ENCODE measurements around the gene PPP1R26.
"Not testable (repeated sequence)": the region's sequence is repeated elsewhere in the genome, so short reads cannot be mapped to it uniquely, and the experiment has no call there.

DNA sequence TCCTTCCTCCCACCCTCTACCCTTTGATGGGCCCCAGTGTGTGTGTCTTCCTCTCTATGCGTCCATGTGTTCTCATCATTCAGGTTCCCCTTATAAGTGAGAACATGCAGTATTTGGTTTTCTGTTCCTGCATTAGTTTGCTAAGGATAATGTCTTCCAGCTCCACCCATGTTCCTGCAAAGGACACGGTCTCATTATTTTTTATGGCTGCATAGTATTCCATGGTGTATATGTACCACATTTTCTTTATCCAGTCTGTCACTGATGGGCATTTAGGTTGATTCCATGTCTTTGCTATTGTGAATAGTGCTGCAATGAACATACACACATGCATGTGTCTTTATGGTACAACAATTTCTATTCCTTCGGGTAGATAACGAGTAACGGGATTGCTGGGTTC, 21.1 kb upstream of the PPP1R26 start:
- TF ChIP-seq NFIC (IDR thresholded peaks at IDR 0.05; ENCODE audit: borderline replicate concordance); POLR2AphosphoS5 (IDR thresholded peaks at IDR 0.05; ENCODE audit: low read depth, low read length); TCF12 (IDR thresholded peaks at IDR 0.05): not testable (repeated sequence)
- TF ChIP-seq, protein P1, sequence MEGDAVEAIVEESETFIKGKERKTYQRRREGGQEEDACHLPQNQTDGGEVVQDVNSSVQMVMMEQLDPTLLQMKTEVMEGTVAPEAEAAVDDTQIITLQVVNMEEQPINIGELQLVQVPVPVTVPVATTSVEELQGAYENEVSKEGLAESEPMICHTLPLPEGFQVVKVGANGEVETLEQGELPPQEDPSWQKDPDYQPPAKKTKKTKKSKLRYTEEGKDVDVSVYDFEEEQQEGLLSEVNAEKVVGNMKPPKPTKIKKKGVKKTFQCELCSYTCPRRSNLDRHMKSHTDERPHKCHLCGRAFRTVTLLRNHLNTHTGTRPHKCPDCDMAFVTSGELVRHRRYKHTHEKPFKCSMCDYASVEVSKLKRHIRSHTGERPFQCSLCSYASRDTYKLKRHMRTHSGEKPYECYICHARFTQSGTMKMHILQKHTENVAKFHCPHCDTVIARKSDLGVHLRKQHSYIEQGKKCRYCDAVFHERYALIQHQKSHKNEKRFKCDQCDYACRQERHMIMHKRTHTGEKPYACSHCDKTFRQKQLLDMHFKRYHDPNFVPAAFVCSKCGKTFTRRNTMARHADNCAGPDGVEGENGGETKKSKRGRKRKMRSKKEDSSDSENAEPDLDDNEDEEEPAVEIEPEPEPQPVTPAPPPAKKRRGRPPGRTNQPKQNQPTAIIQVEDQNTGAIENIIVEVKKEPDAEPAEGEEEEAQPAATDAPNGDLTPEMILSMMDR (IDR thresholded peaks at IDR 0.05), result not testable (repeated sequence)
- TF ChIP-seq, protein P2, sequence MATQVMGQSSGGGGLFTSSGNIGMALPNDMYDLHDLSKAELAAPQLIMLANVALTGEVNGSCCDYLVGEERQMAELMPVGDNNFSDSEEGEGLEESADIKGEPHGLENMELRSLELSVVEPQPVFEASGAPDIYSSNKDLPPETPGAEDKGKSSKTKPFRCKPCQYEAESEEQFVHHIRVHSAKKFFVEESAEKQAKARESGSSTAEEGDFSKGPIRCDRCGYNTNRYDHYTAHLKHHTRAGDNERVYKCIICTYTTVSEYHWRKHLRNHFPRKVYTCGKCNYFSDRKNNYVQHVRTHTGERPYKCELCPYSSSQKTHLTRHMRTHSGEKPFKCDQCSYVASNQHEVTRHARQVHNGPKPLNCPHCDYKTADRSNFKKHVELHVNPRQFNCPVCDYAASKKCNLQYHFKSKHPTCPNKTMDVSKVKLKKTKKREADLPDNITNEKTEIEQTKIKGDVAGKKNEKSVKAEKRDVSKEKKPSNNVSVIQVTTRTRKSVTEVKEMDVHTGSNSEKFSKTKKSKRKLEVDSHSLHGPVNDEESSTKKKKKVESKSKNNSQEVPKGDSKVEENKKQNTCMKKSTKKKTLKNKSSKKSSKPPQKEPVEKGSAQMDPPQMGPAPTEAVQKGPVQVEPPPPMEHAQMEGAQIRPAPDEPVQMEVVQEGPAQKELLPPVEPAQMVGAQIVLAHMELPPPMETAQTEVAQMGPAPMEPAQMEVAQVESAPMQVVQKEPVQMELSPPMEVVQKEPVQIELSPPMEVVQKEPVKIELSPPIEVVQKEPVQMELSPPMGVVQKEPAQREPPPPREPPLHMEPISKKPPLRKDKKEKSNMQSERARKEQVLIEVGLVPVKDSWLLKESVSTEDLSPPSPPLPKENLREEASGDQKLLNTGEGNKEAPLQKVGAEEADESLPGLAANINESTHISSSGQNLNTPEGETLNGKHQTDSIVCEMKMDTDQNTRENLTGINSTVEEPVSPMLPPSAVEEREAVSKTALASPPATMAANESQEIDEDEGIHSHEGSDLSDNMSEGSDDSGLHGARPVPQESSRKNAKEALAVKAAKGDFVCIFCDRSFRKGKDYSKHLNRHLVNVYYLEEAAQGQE (IDR thresholded peaks at IDR 0.05; ENCODE audit: low read depth, low read length), result not testable (repeated sequence)
- TF ChIP-seq, protein P3, sequence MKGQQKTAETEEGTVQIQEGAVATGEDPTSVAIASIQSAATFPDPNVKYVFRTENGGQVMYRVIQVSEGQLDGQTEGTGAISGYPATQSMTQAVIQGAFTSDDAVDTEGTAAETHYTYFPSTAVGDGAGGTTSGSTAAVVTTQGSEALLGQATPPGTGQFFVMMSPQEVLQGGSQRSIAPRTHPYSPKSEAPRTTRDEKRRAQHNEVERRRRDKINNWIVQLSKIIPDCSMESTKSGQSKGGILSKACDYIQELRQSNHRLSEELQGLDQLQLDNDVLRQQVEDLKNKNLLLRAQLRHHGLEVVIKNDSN (IDR thresholded peaks at IDR 0.05; ENCODE audit: borderline replicate concordance, low read depth), result not testable (repeated sequence)
